Right ventricle myocardium superior (tissue), 1 donor: ENCODE measurements around the gene PHLDA2. TPM values are rescaled to one million over a fixed set of nuclear protein-coding genes. Genes with fewer than 3 reads are reported as not detected.

Experiments
- ATAC-seq: fragments of 200-7000 bp; cut with Tn5 transposase; one replicate; pipeline ENCODE4 v1.9.1; 2020; ENCODE audit warnings: mild to moderate bottlenecking; ENCODE audit not compliant: poor library complexity
- DNase-seq: peaks from one replicate; pipeline ENCODE4 v3.0.0-alpha.2; 2020
- intact Hi-C: fragments of 100-400 bp; cut with DNase I; formaldehyde crosslinking; loops from one replicate; pipeline ENCODE4 v1.11.2; 2022
- long read RNA-seq: library from polyadenylated mRNA; unstranded; transcript quantifications from one replicate; pipeline ENCODE4 v2.0.0, GENCODE V29; 2021
- total RNA-seq: library from RNA; stranded (reverse); fragmentation: NEBNext Ultra II Directional; extraction: Animal tissue kit (Norgen Biotek cat#: 25700); gene quantifications from one replicate; pipeline ENCODE4 v1.2.1, GENCODE V29; 2021
- donor health status: DM: no; HTN: yes; CAD: no; lungs with severe emphysema.

The PHLDA2 gene, protein sequence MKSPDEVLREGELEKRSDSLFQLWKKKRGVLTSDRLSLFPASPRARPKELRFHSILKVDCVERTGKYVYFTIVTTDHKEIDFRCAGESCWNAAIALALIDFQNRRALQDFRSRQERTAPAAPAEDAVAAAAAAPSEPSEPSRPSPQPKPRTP
- total RNA-seq = 1.1 TPM
- long read RNA-seq = 0 reads

DNA sequence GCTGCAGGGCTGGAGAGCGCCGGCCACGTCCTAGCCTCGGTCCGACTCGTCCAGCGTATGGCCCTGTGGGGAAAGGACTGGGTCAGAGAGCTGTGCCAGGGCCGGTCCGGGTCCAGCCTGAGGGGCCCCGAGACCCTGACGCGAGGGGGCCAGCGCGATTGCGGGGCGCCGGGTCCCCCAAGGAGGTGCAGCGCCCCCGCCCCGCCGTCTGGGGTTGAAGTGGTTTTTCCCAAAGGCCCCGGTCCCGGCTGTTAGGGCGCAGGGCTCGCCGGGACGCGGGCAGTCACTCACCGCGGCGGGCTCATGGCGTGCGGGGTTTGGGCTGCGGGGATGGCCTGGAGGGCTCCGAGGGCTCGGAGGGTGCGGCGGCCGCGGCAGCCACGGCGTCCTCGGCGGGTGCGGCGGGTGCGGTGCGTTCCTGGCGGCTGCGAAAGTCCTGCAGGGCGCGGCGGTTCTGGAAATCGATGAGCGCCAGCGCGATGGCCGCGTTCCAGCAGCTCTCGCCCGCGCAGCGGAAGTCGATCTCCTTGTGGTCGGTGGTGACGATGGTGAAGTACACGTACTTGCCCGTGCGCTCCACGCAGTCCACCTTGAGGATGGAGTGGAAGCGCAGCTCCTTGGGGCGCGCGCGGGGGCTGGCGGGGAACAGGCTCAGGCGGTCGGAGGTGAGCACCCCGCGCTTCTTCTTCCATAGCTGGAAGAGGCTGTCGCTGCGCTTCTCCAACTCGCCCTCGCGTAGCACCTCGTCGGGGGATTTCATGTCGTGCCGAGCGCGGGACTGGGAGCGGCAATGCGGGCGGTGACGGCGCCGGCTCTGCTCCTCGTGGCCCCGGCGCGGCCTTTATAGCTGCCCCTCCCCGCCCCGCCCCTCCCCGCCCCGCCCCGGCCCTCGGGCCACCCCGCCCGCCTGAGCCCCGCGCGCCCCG lies at the start of gene PHLDA2:
PHLDA2 (minus strand) TSS at position 816 of the 926 bp plus-strand sequence; CDS start at position 760, 56 bp downstream.
- peak; percentile 23 for ATAC-seq
- intact Hi-C loops = no loop called here
- peak; percentile 74 for DNase-seq

DNA sequence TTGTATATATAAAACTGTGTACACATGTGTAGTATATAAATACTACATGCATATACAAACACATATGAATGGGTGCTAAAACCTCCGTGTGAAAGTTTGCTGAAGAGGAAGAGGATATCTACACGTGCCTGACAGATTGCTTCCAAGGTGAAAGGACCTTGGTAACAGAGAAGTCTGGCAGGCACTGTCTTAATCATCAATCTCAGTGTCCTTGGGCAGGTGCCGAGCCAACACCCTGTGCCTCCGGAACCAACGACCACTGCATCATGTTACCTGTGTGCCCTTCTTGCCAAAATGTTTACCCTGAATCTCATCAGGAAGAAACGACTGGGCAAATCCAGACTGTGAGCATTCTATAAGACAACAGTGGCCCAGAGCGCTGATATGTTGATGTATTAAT lies 47.9 kb upstream of the PHLDA2 start:
- intact Hi-C loops = loop anchor here (5.0 kb wide), 1 partner anchor 530 kb away; the partner anchor contains the start of gene KCNQ1
- ATAC-seq (no peak), DNase-seq (no peak)

DNA sequence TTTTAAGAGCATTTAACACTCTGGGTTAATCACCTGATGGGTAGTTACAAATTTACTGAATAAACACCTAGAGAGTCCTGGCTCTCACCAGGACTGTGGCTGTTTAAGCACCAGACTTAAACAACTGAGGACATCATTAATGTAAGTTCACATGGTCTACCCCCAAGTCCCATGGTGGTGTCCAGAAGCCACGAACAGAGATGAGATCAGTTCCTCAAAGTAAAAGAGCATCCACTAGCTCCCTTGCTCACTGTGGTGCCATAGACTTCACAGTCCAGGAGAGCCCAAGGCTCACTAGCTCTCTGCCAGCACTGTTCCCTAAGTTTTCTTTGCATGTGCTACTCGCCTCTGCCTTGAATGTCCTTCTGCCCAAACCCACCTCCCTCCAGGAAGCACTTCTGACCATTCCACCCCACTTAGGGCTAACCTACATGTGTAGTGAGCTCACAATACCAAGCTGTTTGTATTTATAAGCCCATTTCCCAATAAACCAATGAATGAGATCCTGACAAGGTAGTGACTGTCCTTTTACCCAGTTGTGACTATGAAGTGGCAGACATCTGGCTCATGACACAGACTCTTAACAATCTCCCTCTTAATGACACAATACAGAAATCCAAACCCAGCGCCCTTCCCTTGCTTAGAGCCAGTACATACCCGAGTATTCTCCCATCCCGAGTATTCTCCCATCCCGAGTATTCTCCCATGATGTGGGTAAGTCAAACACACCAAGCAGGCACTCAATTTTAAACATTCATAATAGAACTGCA lies 47.3 kb upstream of the PHLDA2 start:
- intact Hi-C loops = loop anchor here (5.0 kb wide), 1 partner anchor 529 kb away; the partner anchor contains the start of gene KCNQ1
- no peak for DNase-seq
- ATAC-seq = peak; percentile 18

DNA sequence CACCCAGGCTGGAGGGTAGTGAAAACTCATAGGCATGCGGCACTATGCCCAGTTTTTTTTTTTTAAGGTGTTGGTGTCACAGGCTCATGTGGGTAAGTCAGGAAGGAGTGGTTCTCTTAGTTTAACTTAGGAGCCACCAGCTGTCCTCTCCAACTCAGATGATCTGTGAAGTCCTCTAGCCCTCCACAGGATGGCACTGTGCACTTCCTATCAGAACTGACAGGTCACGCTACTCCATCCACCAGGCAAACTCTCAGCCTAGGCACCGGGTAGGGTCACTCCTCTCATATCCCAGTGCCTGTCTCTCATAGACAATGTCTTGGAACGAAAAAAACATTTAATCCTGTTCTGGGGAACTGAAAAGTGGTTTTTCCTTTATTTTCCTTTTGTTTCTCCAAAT lies 46.4 kb upstream of the PHLDA2 start:
- intact Hi-C loops = loop anchor here (5.0 kb wide), 1 partner anchor 528 kb away; the partner anchor contains the start of gene KCNQ1
- no peak for DNase-seq
- peak; percentile 73 for ATAC-seq

DNA sequence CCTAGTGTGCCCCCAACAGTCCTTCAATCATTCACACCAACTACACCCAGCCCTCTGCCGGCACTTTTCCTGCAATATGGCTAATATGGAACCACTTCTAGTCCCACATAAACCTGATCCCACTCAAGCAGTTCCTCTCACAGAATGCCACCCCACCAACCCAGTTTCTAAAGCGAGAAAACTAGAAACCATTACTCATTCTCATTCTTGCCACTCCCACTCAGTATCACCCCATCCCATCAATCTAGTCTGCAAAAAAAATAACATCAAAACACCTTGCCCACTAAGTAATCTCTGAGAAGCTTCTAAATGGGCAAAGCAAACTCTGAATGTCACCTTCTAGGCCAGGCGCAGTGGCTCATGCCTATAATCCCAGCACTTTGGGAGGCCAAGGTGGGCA lies 45.1 kb upstream of the PHLDA2 start:
- DNase-seq (no peak), ATAC-seq (no peak)
- intact Hi-C loops = no loop called here

DNA sequence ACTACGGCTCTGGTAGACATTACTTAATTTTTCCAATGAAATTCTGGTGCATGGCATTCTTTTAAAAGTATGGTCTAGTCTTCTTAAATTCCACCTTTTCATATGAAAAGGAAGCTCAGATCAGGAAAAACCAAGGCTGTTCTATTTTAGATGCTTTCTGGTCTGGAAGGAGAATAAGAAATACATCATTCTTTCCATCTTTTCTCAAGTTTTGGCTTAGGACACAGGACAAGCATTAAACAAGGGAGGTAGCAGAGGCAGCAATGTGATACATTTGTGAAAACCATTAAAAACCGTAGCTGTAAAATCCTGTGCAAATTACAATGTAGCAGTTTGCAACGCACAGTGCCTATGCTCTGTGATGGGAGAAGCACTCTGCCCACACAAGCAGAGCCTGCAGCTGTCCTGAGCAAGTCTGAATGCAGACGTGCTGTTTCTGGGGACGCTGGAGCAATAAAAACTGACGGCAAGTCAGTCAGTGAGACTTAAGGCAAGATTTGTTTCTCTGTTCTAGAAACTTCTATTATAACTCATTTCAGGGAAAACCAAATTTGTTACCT lies 39.2 kb upstream of the PHLDA2 start:
- intact Hi-C loops = no loop called here
- DNase-seq (no peak), ATAC-seq (no peak)

DNA sequence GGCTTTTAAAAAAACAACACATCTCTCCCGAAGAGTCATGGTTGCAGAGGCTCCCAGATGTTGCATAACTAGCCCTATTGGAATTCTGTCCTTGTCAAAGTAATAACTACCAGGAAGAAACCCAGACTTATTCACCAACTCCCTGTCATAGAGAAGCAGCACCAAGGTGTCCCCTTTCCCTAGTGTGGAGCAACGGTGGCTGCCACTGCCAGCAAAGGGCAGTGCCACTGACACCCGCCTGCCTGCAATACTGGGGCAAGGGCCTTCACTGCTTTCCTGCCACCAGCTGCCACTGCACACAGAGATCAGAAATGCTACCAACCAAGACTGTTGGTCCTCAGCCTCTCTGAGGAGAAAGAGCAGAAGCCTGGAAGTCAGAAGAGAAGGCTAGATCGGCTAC lies 35.6 kb upstream of the PHLDA2 start:
- no peak for ATAC-seq
- intact Hi-C loops = no loop called here
- no peak for DNase-seq

DNA sequence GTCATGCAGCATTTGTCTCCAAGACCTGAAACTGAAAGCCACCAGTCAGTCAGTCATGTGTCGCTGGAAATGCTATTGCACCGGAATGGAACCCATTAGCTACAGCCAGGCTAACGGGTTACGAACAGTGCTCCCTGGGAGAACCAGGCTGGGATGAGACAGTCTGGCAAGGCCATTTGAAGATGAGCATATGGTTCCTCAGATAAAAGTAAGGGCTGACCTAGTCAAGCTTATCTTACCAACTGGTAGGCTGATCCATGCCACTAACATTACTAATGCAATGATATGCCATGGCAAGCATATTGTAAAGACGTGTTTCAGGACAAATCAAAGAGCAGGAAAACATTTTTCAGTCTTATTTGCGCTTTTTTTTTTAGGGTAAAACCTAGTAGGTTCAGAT lies 34.5 kb upstream of the PHLDA2 start:
- DNase-seq (no peak), ATAC-seq (no peak)
- intact Hi-C loops = no loop called here

DNA sequence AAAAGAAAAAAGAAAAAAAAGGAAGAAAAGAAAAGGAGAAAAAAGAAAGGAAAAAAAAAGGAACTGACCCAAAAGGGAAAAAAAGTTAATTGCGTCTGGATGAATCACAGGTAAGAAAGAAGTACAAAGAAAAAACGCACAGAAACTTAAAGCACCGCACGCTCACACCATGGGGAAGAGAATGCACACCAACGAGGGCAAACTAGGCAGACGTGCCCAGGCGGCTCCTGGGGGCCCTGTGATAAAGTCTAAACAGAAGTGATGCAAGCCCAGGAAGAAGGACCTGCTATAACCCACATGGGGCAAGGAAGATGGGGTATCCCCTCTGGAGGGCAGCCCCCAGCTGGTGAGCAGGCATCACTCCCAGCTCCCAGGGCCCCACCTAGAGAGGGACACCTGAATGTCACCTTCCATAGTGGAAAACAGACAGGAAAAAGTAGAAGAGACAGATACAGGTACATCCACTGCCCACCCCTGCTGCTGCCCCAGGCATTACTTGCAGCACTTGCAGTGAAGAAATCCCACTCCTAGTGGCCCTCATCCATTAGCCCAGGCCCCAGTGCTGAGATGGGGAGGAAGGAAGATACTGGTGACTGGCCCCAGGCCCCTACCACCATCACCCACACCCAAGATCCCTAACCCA lies 34.0 kb upstream of the PHLDA2 start:
- no peak for DNase-seq
- no peak for ATAC-seq
- intact Hi-C loops = no loop called here

DNA sequence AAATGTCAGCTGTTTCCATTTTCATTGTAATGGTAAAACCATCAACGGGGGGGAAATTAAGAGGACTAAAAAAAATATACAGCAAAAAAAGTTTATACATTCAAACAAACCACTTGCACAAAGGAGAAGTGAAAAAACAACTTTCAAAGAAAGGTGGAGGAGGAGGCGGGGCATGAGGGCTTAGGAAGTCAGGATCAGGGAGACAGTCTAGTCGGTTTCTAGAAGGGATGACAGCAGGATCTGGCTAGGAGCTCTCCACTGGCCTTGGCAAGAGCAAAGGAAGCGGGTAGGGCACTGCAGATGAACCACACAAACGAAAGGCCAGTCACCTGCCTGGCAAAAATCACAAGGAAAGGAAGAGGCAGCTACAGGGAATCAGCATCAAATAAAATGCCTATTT lies 31.9 kb upstream of the PHLDA2 start:
- intact Hi-C loops = no loop called here
- ATAC-seq = no peak
- DNase-seq = no peak

DNA sequence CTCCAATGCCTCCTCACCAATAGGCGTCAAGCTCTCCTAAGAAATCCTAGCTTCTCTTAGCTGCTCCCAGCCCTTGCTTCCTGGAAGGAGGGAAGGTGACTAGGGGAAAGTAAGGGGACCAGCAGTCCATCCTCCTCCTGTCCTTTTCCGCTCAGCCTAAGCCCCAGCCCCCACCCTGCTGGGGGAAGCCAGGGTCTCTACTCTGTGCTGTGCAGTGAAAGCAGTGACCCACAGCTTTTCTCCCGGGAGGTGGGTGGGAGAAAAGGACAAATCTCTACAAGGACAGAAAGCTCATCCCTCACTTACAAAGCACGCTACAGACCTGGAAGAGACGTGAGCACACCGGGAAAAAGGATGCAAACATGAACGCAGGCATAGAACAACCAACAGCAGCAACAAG lies 30.9 kb upstream of the PHLDA2 start:
- ATAC-seq (peak; percentile 34), DNase-seq (no peak)
- intact Hi-C loops = no loop called here

DNA sequence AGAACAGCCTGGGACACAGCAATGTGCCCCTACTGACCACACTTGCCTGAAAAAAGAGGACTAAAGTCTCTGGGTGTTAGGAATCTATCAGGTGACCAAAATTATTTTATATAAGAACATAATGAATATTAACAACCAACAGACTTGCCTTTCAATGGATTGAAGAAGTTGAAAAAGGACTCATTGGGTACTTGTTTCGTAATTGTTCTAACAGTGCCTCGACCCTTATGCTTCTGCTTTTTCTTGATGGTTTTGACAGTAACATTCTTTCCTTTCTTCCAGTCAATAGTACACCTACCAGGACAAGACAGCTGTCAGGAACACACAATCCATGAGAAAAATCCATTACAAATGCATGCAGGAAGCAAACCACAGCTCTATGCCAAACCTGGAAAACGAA lies 29.0 kb upstream of the PHLDA2 start:
- ATAC-seq = no peak

DNA sequence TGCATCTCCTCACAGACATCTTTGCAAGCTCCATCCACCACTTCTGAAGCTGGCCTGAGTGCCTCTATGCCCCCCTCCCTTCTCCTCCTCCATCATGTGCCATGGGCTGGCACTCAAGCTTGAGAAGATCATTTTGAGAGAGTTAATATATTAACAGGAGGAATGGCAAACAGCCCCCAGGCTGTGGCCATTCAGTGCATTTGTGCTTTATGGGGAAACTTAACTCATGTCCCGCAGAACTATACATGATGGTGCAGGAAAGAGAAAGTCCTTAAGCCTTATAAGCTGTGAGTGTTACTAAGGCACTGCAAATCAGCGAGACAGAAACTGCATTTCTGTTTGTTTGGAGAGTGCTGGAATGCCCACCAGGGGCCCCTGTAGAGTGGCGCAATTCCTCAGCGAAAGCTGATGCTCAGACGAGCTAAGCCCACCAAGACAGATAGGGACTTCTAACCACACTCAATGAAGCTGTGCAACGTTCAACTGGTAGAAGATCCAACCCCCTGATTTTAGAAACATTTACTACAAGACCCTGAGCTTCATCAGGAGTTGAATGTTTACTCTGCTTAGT lies 26.8 kb upstream of the PHLDA2 start:
- no peak for ATAC-seq
- intact Hi-C loops = no loop called here
- no peak for DNase-seq

More for the DNA sequence above, 29.0 kb upstream of the PHLDA2 start:
- DNase-seq = no peak
- intact Hi-C loops = no loop called here

DNA sequence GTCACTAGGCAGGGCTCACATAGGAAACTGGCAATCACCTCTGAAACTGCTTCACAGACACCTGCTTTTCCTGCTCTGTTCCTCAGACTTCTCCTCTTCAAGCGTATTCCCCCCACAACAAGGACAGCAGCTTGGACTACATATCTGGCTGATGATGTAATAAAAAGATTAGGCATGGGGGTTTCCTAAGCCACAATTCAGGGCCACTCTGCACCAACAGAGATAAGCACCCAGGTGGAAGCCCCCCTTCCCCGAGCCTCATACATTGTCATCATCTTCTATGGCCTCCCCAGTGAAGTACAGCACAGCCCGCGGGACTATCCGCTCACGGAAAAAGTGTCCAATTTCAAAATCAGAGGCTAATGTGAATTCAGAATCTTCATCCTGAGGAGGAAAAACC lies 25.0 kb upstream of the PHLDA2 start:
- DNase-seq (no peak), ATAC-seq (no peak)

DNA sequence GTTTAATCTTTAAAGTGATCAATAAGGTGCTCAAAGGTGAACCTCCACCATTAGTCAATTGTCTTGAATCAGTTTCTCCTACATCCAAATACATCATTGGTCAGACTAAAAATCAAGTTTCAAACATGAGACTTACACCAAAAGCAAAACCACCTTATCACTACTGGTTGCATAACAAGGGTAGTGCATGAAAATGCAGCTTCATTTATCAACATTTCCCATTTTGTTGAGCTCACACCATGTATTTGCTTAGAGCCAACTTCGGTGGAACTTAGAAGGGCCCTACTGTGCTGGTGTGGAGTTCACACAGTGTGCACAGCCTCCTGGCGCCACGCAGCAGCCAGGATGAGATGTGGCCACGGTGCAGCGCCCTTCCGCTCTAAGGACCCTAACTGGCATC lies 23.1 kb upstream of the PHLDA2 start:
- DNase-seq (no peak), ATAC-seq (no peak)
- intact Hi-C loops = no loop called here

More for the DNA sequence above, 25.0 kb upstream of the PHLDA2 start:
- intact Hi-C loops = no loop called here

DNA sequence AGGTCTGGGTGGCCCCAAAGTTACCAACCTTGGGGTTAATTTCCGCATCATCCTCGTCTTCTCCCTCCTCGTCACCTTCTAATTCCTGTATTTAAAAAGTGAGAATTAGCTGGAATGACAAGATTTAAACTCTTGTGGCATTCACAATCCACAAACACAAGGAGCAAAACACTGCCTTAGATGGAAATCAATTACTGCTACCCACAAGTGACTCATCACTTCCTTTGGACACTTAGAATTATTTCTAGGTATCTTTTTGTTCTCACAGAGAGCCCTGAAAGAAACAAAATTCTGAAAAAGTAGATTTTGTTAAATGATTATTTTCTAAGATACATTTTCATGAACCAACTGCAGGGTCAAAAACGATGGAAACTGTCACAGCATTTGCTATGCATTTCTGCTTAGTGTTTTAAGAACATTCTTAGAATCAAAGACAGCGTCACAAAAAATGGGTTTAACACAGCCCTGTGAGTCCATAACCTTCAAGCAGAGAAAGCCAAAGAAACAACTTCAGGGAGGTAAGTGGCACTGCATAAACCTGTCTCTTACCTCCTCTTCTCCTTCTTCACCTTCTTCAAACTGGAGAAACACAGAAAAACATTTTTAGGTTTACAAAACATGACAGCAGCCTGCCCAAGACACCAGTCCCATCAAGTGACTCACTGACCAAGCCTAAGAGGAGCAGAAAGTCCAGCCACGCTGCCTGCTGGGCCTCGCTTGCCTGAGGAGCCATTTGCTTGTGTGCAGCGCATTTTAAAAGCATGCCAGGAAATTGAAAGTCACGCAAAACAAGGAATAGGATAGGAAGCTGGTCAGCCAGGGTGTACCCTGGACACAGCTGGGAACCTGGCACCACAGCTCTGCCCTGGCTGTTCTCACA lies 22.3 kb upstream of the PHLDA2 start:
- ATAC-seq = no peak
- intact Hi-C loops = no loop called here
- no peak for DNase-seq

DNA sequence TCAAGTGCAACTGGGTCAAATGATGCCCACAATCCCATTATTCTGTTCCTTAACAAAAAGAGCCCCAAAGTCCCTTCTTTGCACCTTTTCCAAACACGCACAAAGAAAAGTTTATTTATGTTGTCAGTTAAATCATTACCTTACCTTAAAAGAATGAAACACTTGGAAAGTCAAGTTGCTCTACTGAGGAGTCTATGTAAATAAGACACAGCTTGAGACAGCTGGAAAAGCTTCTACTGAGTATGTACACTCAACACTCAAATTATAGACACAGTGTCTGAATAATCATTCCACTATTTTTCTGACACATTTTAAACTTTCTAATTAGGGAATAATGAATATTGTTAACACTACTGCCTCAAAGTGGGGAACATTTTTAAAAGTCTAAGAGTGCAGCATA lies 21.6 kb upstream of the PHLDA2 start:
- intact Hi-C loops = no loop called here
- ATAC-seq (no peak), DNase-seq (no peak)
